Parathyroid adenoma (tissue), 2 donors: ENCODE measurements around the gene CSKMT.
A peak's percentile ranks its signal among the peaks of the same experiment; 100 is the strongest.

Experiments used
- H2AFZ ChIP-seq: fragments of 300-600 bp; sonication (generic); one replicate; pipeline ENCODE4 v1.7.0; 2017; ENCODE audit warnings: antibody characterized with exemption, mild to moderate bottlenecking
- H3K27ac ChIP-seq: fragments of 300-600 bp; sonication (generic); one replicate; pipeline ENCODE4 v1.7.0; 2017
- H3K27me3 ChIP-seq: fragments of 300-600 bp; sonication (generic); one replicate; pipeline ENCODE4 v1.7.0; 2017; ENCODE audit warnings: low read length; ENCODE audit not compliant: control insufficient read depth, insufficient read depth
- H3K36me3 ChIP-seq: fragments of 300-600 bp; sonication (generic); one replicate; pipeline ENCODE4 v1.7.0; 2017; ENCODE audit warnings: low read length; ENCODE audit not compliant: control insufficient read depth, insufficient read depth
- H3K4me1 ChIP-seq: fragments of 300-600 bp; sonication (generic); one replicate; pipeline ENCODE4 v1.7.0; 2017; ENCODE audit warnings: control low read depth
- H3K4me2 ChIP-seq: fragments of 300-600 bp; sonication (generic); one replicate; pipeline ENCODE4 v1.7.0; 2017; ENCODE audit warnings: low read length
- H3K4me3 ChIP-seq: fragments of 300-600 bp; sonication (generic); one replicate; pipeline ENCODE4 v1.7.0; 2017; ENCODE audit warnings: low read depth, low read length
- H3K79me2 ChIP-seq: fragments of 300-600 bp; sonication (generic); one replicate; pipeline ENCODE4 v1.7.0; 2017; ENCODE audit warnings: control low read depth
- H3K9ac ChIP-seq: fragments of 300-600 bp; sonication (generic); one replicate; pipeline ENCODE4 v1.7.0; 2017; ENCODE audit warnings: mild to moderate bottlenecking
- H3K9me3 ChIP-seq: fragments of 300-600 bp; sonication (generic); one replicate; pipeline ENCODE4 v1.7.0; 2017; ENCODE audit warnings: low read length; ENCODE audit not compliant: control insufficient read depth
- TF ChIP-seq, protein P1 (sequence below): fragments of 300-600 bp; sonication (generic); IDR thresholded peaks from one replicate; pipeline ENCODE4 v1.7.0; 2017; ENCODE audit warnings: antibody characterized with exemption, mild to moderate bottlenecking
- donor health status: primary hyperparathyroidism.

The CSKMT gene

DNA sequence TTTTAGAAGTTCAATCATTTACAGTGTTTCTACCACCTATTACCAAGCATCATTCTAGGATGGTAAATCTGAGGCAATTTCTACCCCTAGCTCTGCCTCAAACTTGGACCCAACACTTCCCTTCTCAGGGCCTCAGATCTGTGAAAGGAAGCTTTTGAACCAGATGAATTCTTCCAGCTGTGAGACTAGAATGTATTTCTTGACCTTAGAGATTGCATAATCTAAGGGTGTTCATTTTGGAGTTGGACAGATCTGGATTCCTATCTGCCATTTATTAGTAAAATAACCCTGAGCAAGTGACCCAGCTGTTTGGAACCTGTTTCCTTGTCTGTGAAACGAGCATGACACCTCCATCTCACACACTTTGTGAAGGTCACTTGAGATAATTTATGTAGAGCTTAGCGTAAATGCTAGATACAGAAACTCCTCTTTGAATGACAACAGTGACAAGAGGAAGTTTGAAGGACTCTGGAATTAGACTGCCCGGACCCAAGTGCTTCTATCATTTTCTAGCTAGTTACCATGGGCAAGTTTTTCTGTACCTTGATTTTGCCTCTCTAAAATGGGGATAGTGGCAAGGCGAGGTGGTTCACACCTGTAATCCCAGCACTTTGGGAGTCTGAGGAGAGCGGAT, 8.2 kb upstream of the CSKMT start:
- no peak overlapping the region for H3K4me2 ChIP-seq
- no peaks in the 10 kb centered on the region for H3K9me3 ChIP-seq
- H3K79me2 ChIP-seq, result peaks cover 4% of the 10 kb centered on the region
- no peak overlapping the region for H3K4me3 ChIP-seq
- H3K27ac ChIP-seq, result no peak overlapping the region
- no peaks in the 10 kb centered on the region for H3K4me1 ChIP-seq
- no peaks in the 10 kb centered on the region for H3K27me3 ChIP-seq
- no peaks in the 10 kb centered on the region for H3K36me3 ChIP-seq
- no peak overlapping the region for H3K9ac ChIP-seq
- TF ChIP-seq, protein P1, sequence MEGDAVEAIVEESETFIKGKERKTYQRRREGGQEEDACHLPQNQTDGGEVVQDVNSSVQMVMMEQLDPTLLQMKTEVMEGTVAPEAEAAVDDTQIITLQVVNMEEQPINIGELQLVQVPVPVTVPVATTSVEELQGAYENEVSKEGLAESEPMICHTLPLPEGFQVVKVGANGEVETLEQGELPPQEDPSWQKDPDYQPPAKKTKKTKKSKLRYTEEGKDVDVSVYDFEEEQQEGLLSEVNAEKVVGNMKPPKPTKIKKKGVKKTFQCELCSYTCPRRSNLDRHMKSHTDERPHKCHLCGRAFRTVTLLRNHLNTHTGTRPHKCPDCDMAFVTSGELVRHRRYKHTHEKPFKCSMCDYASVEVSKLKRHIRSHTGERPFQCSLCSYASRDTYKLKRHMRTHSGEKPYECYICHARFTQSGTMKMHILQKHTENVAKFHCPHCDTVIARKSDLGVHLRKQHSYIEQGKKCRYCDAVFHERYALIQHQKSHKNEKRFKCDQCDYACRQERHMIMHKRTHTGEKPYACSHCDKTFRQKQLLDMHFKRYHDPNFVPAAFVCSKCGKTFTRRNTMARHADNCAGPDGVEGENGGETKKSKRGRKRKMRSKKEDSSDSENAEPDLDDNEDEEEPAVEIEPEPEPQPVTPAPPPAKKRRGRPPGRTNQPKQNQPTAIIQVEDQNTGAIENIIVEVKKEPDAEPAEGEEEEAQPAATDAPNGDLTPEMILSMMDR, result no peak
- no peak overlapping the region for H2AFZ ChIP-seq

DNA sequence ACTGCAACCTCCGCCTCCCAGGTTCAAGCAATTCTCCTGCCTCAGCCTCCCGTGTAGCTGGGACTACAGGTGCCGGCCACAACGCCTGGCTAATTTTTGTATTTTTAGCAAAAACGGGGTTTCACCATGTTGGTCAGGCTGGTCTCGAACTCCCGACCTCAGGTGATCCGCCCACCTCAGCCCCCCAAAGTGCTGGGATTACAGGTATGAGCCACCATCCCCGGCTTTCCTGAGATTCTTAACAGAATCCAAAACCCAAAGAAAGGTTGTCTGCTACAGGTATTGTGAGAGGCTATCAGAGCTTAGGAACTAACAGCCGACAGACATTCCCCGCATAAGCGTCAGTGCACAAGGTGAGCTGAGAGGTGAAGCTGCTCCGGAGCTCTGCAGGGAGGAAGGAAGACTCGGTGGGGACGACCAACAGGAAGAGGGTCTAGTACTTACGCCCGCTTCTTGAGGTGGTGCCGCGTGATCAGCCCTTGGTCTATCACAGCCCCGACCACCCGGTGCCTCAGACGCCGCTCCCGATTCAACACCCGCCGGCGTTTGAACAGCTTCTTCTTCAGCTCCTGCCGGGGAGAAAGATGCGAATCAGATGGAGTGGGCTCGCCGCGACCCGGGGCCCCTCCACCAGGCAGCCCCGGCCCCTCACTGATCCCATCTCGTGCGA, 572 bp upstream of the CSKMT start:
- H2AFZ ChIP-seq, result peak overlapping the region; percentile 75
- H3K9me3 ChIP-seq, result no peaks in the 10 kb centered on the region
- no peaks in the 10 kb centered on the region for H3K27me3 ChIP-seq
- peak overlapping the region; percentile 75 for H3K4me3 ChIP-seq
- peak overlapping the region; percentile 86 for H3K4me2 ChIP-seq
- H3K9ac ChIP-seq, result no peak overlapping the region
- no peaks in the 10 kb centered on the region for H3K4me1 ChIP-seq
- H3K36me3 ChIP-seq, result no peaks in the 10 kb centered on the region
- TF ChIP-seq, protein P1, result no peak
- no peaks in the 10 kb centered on the region for H3K79me2 ChIP-seq
- peak overlapping the region; percentile 70 for H3K27ac ChIP-seq

DNA sequence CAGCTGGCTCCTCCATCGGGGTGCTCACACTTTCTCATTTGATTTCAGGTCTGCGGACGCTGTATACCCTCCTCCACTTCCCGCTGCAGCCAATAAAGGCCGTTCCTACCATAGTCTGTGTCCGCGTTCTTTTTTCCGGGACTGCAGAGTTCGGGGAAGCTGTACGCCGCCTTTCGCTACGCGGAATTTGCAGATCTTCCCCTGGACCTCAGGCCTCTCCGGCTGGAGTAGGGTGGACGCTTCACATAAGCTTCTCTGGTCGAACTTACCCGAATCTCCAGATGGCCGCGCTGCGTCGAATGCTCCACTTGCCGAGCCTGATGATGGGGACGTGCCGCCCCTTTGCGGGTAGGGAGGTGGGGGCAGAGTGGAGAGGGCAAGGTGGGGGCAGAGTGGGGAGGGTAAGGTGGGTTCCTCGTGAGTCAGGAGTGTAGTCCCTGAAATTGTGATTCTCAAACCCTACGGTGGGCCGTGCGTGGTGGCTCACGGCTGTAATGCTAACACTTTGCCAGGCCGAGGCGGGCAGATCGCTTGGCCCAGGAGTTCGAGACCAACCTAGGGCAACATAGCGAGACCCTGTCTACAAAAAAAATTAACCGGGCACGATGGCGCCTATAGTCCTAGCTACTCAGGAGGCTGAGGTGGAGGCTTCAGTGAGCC, 617 bp downstream of the CSKMT start:
- peak overlapping the region; percentile 75 for H2AFZ ChIP-seq
- no peak overlapping the region for H3K9ac ChIP-seq
- peak overlapping the region; percentile 75 for H3K4me3 ChIP-seq
- H3K4me2 ChIP-seq, result peak overlapping the region; percentile 86
- H3K27ac ChIP-seq, result peak overlapping the region; percentile 70
- no peaks in the 10 kb centered on the region for H3K27me3 ChIP-seq
- no peaks in the 10 kb centered on the region for H3K79me2 ChIP-seq
- H3K9me3 ChIP-seq, result no peaks in the 10 kb centered on the region
- H3K36me3 ChIP-seq, result no peaks in the 10 kb centered on the region
- H3K4me1 ChIP-seq, result no peaks in the 10 kb centered on the region
- TF ChIP-seq, protein P1, result no peak

DNA sequence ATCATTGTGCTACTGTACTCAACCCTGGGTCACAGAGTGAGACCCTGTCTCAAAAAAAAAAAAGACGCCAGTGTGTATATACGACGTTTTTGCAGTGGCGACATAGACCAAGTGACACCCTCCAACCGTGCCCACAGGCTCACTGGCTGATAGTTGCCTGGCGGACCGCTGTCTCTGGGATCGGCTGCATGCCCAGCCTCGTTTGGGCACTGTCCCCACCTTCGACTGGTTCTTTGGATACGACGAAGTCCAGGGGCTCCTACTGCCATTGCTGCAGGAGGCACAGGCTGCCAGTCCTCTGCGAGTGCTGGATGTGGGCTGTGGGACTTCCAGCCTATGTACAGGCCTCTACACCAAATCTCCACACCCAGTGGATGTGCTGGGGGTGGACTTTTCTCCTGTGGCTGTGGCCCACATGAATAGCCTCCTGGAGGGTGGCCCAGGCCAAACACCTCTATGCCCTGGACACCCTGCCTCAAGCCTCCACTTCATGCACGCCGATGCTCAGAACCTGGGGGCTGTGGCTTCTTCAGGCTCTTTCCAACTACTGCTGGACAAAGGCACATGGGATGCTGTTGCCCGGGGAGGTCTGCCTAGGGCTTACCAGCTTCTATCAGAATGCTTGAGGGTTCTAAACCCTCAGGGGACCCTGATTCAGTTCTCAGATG, 1.3 kb downstream of the CSKMT start:
- H3K27ac ChIP-seq, result no peak overlapping the region
- TF ChIP-seq, protein P1, result no peak
- H2AFZ ChIP-seq, result no peak overlapping the region
- no peak overlapping the region for H3K9ac ChIP-seq
- H3K27me3 ChIP-seq, result no peaks in the 10 kb centered on the region
- peak overlapping the region; percentile 75 for H3K4me3 ChIP-seq
- no peaks in the 10 kb centered on the region for H3K79me2 ChIP-seq
- peak overlapping the region; percentile 86 for H3K4me2 ChIP-seq
- H3K36me3 ChIP-seq, result no peaks in the 10 kb centered on the region
- peaks cover 2% of the 10 kb centered on the region for H3K4me1 ChIP-seq
- no peaks in the 10 kb centered on the region for H3K9me3 ChIP-seq
